ENCODE data around the gene LRBA.

DNA sequence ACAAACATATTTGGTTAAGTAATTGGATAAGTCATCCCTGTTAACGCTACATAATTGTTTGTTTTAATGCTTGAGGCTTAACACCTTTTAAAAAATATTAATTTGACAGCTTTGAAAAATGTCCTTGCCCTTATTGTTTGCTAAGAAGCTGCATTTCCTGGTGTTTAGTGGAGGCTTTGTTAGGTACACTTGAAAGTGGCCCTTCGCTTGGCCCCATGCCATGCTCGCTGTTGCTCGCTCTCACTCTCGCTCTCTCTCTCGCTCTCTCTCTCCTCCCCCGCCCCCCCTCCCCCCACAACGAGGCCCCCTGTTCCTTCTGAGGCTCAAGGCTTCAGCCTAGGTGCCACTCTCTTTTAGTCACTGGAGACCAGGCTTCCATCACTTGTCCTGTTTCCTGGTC is 797.3 kb downstream of the LRBA start:
- TF ChIP-seq, protein P1, sequence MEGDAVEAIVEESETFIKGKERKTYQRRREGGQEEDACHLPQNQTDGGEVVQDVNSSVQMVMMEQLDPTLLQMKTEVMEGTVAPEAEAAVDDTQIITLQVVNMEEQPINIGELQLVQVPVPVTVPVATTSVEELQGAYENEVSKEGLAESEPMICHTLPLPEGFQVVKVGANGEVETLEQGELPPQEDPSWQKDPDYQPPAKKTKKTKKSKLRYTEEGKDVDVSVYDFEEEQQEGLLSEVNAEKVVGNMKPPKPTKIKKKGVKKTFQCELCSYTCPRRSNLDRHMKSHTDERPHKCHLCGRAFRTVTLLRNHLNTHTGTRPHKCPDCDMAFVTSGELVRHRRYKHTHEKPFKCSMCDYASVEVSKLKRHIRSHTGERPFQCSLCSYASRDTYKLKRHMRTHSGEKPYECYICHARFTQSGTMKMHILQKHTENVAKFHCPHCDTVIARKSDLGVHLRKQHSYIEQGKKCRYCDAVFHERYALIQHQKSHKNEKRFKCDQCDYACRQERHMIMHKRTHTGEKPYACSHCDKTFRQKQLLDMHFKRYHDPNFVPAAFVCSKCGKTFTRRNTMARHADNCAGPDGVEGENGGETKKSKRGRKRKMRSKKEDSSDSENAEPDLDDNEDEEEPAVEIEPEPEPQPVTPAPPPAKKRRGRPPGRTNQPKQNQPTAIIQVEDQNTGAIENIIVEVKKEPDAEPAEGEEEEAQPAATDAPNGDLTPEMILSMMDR (IDR thresholded peaks at IDR 0.05; ENCODE audit: borderline replicate concordance, extremely low read depth, low read length, poor library complexity, severe bottlenecking): no peak
- TF ChIP-seq EZH2 (IDR thresholded peaks at IDR 0.05; ENCODE audit: borderline replicate concordance, low read depth, low read length, severe bottlenecking): no peak
